GM12878 (cell line): ENCODE data around the gene OVCA2.

Experiments used
- RCOR1 ChIP-seq: conservative IDR thresholded peaks from 2 replicates; pipeline ENCODE4 v1.6.1; 2012; ENCODE audit warnings: low read depth, low read length, improper control_type of control experiment
- SREBF2 ChIP-seq: IDR thresholded peaks from 2 replicates; pipeline ENCODE4 v1.6.1; 2012; ENCODE audit warnings: mild to moderate bottlenecking, low read length
- TF ChIP-seq, protein P1 (sequence below), 3 experiments: IDR thresholded peaks in 2 of 3; conservative IDR thresholded peaks in 1 of 3; 2 replicates each; pipeline ENCODE4 v1.5.1; 2011; ENCODE audit warnings: low read depth in 3 of 3, low read length in 3 of 3, mild to moderate bottlenecking in 3 of 3, control low read depth in 2 of 3, moderate library complexity in 2 of 3, inconsistent platforms in 1 of 3, mixed read lengths in 1 of 3; ENCODE audit not compliant: control insufficient read depth in 2 of 3, insufficient read depth in 1 of 3; ENCODE audit errors: extremely low read depth in 1 of 3

DNA sequence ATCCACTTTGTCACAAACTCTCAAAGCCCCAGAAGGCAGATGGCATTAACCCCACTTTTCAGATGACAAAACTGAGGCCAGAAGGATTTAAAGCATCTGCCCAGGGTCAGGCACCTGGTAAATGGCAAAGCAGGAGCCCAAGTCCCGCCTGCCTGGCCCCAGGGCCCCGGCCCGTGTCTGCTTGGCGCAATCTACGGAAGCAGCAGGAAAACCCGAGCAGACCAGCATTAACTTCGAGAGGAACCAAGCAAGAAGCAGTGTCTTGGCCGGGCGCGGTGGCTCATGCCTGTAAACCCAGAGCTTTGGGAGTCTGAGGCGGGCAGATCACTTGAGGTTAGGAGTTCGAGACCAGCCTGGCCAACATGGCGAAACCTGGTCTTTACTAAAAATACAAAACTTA is 38.3 kb upstream of the OVCA2 start:
- TF ChIP-seq, protein P1, sequence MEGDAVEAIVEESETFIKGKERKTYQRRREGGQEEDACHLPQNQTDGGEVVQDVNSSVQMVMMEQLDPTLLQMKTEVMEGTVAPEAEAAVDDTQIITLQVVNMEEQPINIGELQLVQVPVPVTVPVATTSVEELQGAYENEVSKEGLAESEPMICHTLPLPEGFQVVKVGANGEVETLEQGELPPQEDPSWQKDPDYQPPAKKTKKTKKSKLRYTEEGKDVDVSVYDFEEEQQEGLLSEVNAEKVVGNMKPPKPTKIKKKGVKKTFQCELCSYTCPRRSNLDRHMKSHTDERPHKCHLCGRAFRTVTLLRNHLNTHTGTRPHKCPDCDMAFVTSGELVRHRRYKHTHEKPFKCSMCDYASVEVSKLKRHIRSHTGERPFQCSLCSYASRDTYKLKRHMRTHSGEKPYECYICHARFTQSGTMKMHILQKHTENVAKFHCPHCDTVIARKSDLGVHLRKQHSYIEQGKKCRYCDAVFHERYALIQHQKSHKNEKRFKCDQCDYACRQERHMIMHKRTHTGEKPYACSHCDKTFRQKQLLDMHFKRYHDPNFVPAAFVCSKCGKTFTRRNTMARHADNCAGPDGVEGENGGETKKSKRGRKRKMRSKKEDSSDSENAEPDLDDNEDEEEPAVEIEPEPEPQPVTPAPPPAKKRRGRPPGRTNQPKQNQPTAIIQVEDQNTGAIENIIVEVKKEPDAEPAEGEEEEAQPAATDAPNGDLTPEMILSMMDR (IDR thresholded peaks at IDR 0.05 in 2 of 3, conservative IDR thresholded peaks at IDR 0.05 in 1 of 3; ENCODE audit: control insufficient read depth in 2 of 3, extremely low read depth in 1 of 3, insufficient read depth in 1 of 3, low read depth in 3 of 3, low read length in 3 of 3), result no peak
- no peak for TF ChIP-seq SREBF2
- no peak for TF ChIP-seq RCOR1
